ENCODE measurements around the gene HSPA9. TPM values are rescaled to one million over a fixed set of nuclear protein-coding genes. Genes with fewer than 3 reads are reported as not detected.

HSPA9 gene
- total and polyA plus RNA-seq, 2 of the 8 experiments (the other 6 are each of a cell fraction or from before 2014, with no cell fraction given): 191 to 395 TPM

DNA sequence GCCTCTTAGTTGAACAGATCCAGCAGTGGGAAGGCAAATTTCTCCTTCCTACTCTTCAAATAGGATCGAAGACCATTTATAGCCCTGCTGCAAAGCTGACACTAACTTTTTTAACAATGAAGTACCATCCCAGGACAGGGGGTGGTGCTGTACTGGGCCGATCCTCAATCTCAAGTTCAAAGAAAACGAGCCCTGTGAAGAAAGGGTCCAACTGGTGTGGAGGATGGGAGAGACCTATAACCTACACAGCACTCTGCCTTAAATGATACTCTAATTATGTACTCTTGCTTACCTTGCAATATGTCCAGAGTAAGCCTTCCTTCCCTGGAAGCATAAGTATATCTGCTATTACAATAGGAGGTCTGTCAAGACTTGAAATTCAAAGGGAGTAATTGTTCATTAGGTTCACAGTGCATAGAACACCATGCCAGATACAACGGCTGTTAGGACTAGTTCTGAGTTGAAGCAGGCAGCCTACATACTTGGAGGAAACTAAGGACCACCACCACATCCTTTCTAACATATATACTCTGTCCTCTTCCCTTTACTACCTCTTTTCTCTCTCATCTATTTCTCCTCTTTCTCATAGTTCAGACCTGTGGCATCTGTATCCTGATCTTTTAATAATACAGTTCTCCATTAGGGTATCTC is 38.4 kb downstream of the HSPA9 start:
- peak in 1 of 2 experiments; percentile 43 for DNase-seq (ENCODE audit: low read depth in 1 of 2, low spot score in 2 of 2)
- Histone ChIP-seq H3K4ac (replicated peaks; ENCODE audit: insufficient read length, low read depth, low read length) (no peak overlapping the region), H4K20me1 (replicated peaks in 1 of 2; ENCODE audit: control insufficient read depth in 1 of 2, insufficient read depth in 2 of 2, low read length in 2 of 2) (peaks cover 14 to 18% of the 10 kb centered on the region in 2 experiments), H2BK120ac (replicated peaks; ENCODE audit: low read depth, low read length) (no peak overlapping the region), H3K27ac (ENCODE audit: low read depth, low read length) (no peak overlapping the region), H2AK5ac (ENCODE audit: low read depth, low read length) (no peak overlapping the region), H3K14ac (ENCODE audit: insufficient read length) (no peak overlapping the region), H3K4me2 (ENCODE audit: insufficient read depth in 1 of 2, low read depth in 2 of 2, low read length in 2 of 2) (no peak overlapping the region), H3K79me2 (ENCODE audit: control insufficient read depth in 1 of 2, insufficient read depth in 2 of 2, low read length in 2 of 2) (peaks cover 60 to 95% of the 10 kb centered on the region in 2 experiments), H3K4me1 (replicated peaks in 1 of 4; ENCODE audit: control insufficient read depth in 3 of 4, insufficient read depth in 4 of 4, low read length in 3 of 4) (peaks cover 0 to 7% (median 0%) of the 10 kb centered on the region in 4 experiments; a peak in 2 of 7 replicates), H3K9ac (replicated peaks in 1 of 4; ENCODE audit: extremely low read depth in 1 of 4, low read depth in 3 of 4, low read length in 3 of 4) (no peak overlapping the region), H2BK15ac (ENCODE audit: low read length) (no peak overlapping the region), H3K36me3 (ENCODE audit: control insufficient read depth in 2 of 4, insufficient read depth in 4 of 4, low read length in 3 of 4) (peaks cover 0 to 48% (median 5%) of the 10 kb centered on the region in 4 experiments; a peak in 4 of 8 replicates), H4K8ac (ENCODE audit: extremely low read depth, insufficient read depth, low read length) (no peak overlapping the region), H3K23me2 (ENCODE audit: low read depth, low read length) (peaks cover under 1% of the 10 kb centered on the region; the same call in 1 of the 2 replicates), H3K9me3 (ENCODE audit: insufficient read depth in 2 of 2, low read depth in 1 of 2, low read length in 1 of 2) (no peaks in the 10 kb centered on the region), H3K56ac (replicated peaks; ENCODE audit: insufficient read length, low read depth, low read length) (no peak overlapping the region), H3K4me3 (ENCODE audit: extremely low read depth in 1 of 4, insufficient read depth in 2 of 4, low read depth in 3 of 4, low read length in 4 of 4) (no peak overlapping the region), H2AFZ (ENCODE audit: low read length) (no peak overlapping the region), H2BK20ac (ENCODE audit: low read length) (no peak overlapping the region), H4K91ac (replicated peaks; ENCODE audit: insufficient read length, low read length) (no peak overlapping the region), H3K23ac (ENCODE audit: insufficient read length) (no peak overlapping the region), H3K27me3 (replicated peaks in 1 of 4; ENCODE audit: control insufficient read depth in 3 of 4, extremely low read depth in 1 of 4, insufficient read depth in 3 of 4, low read length in 3 of 4) (no peaks in the 10 kb centered on the region), H3K79me1 (ENCODE audit: low read depth, low read length) (peaks cover 2% of the 10 kb centered on the region; the same call in 1 of the 2 replicates), H2BK5ac (ENCODE audit: low read depth, low read length) (no peak overlapping the region), H2BK12ac (ENCODE audit: low read depth, low read length) (no peak overlapping the region), H4K5ac (ENCODE audit: insufficient read length, low read depth, low read length) (no peak overlapping the region), H3K18ac (ENCODE audit: extremely low read depth, low read length) (no peak overlapping the region)
- CTCF ChIA-PET (ENCODE audit: partially characterized antibody): interaction anchor here (0.8 to 1.9 kb wide), 9 partner anchors 8 to 35 kb away, joined by 3 to 12 read pairs (median 5); no protein-coding TSS in a partner anchor
- peak; percentile 75 for TF ChIP-seq POLR2AphosphoS5 (IDR thresholded peaks at IDR 0.05; ENCODE audit: low read depth, low read length)
- TF ChIP-seq YY1 (IDR thresholded peaks at IDR 0.05; ENCODE audit: low read depth, low read length): no peak
- no peak for TF ChIP-seq SIX5 (IDR thresholded peaks at IDR 0.05; ENCODE audit: low read depth, low read length)
- TF ChIP-seq, protein P1, sequence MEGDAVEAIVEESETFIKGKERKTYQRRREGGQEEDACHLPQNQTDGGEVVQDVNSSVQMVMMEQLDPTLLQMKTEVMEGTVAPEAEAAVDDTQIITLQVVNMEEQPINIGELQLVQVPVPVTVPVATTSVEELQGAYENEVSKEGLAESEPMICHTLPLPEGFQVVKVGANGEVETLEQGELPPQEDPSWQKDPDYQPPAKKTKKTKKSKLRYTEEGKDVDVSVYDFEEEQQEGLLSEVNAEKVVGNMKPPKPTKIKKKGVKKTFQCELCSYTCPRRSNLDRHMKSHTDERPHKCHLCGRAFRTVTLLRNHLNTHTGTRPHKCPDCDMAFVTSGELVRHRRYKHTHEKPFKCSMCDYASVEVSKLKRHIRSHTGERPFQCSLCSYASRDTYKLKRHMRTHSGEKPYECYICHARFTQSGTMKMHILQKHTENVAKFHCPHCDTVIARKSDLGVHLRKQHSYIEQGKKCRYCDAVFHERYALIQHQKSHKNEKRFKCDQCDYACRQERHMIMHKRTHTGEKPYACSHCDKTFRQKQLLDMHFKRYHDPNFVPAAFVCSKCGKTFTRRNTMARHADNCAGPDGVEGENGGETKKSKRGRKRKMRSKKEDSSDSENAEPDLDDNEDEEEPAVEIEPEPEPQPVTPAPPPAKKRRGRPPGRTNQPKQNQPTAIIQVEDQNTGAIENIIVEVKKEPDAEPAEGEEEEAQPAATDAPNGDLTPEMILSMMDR (IDR thresholded peaks at IDR 0.05; ENCODE audit: control extremely low read depth in 1 of 3, insufficient read depth in 1 of 3, low read depth in 1 of 3, low read length in 3 of 3): peak; percentile 18 to 62 (median 41)
- TF ChIP-seq POLR2A (IDR thresholded peaks at IDR 0.05; ENCODE audit: control extremely low read depth in 1 of 2, low read depth in 2 of 2, low read length in 2 of 2): peak in 1 of 2 experiments; percentile 74; a peak in 1 of 3 replicates
- POLR2A ChIA-PET (ENCODE audit: partially characterized antibody): interaction anchor here (0.6 to 8.1 kb wide), 13 partner anchors 5 to 805 kb away, joined by 3 to 106 read pairs (median 9); partner anchors contain the start of genes EGR1, HSPA9 and PAIP2
- 88% methylated on average over 4 of the region's 4 CpGs; no CpG with 5 or more reads in 1 of the 2 experiments for WGBS, 2 experiments (ENCODE audit: extremely low coverage in 1 of 2, insufficient coverage in 1 of 2, insufficient read length in 1 of 2, insufficient replicate concordance in 2 of 2, low coverage in 1 of 2, low lambda C conversion rate in 2 of 2, missing lambda C conversion rate in 1 of 2)
- peak; percentile 55 for FAIRE-seq
